Ectodermal cell (in vitro differentiated cells): ENCODE results near the gene ITGB3BP.

Experiments used
- H3K27ac ChIP-seq: 2 replicates; pipeline ENCODE4 v1.7.0; 2013; ENCODE audit warnings: mild to moderate bottlenecking, low read depth, low read length; ENCODE audit not compliant: insufficient read depth, poor library complexity, severe bottlenecking
- H3K27me3 ChIP-seq: 2 replicates; pipeline ENCODE4 v1.7.0; 2013; ENCODE audit warnings: mild to moderate bottlenecking, low read length; ENCODE audit not compliant: insufficient read depth, control insufficient read depth, poor library complexity, severe bottlenecking
- H3K36me3 ChIP-seq: one replicate; pipeline ENCODE4 v1.7.0; 2013; ENCODE audit warnings: low read length; ENCODE audit not compliant: control insufficient read depth, insufficient read depth
- H3K4me1 ChIP-seq: one replicate; pipeline ENCODE4 v1.7.0; 2013; ENCODE audit warnings: low read length; ENCODE audit not compliant: control insufficient read depth, insufficient read depth
- H3K4me3 ChIP-seq: 2 replicates; pipeline ENCODE4 v1.7.0; 2013; ENCODE audit warnings: low read depth, low read length, control low read depth; ENCODE audit not compliant: insufficient read depth
- H3K9me3 ChIP-seq: 2 replicates; pipeline ENCODE4 v1.7.0; 2013; ENCODE audit warnings: mild to moderate bottlenecking, low read length, moderate library complexity; ENCODE audit not compliant: control insufficient read depth
- WGBS, 2 experiments: methylation state at CpG; one replicate each; pipeline ENCODE4 v1.1.7; 2013; ENCODE audit warnings: missing lambda C conversion rate in 2 of 2; 5-methylcytosine and 5-hydroxymethylcytosine counted together

Gene ITGB3BP

GRCh38 chr1:63466181-63466580, 56.8 kb downstream of the ITGB3BP start:
- Histone ChIP-seq H3K36me3 (no peaks in the 10 kb centered on the region), H3K4me1 (no peaks in the 10 kb centered on the region), H3K27me3 (no peaks in the 10 kb centered on the region), H3K4me3 (no peak overlapping the region), H3K27ac (no peak overlapping the region), H3K9me3 (no peaks in the 10 kb centered on the region)
- 93 to 95% methylated on average over 7 of the region's 7 CpGs for WGBS, 2 experiments

DNA sequence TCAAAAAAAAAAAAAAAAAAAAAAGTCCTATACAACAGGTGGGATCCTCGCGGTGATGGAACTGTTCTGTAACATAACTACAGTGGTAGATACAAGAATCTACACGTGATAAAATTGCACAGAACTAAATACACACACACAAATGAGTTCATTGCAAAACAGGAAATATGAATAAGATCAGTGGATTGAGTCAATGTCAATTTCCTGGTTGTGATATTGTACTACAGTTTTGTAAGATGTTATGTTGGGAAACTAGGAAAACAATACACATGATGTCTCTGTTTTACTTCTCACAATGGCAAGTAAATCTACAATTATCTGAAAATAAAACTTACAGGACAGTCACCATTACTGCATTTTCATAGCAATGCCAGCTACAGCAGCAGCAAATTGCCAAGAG, 59.8 kb downstream of the ITGB3BP start:
- Histone ChIP-seq H3K27me3 (no peaks in the 10 kb centered on the region), H3K4me1 (no peaks in the 10 kb centered on the region), H3K36me3 (no peaks in the 10 kb centered on the region), H3K9me3 (no peaks in the 10 kb centered on the region), H3K4me3 (no peak overlapping the region), H3K27ac (no peak overlapping the region)
- WGBS, 2 experiments, result 100% methylated on average over 3 of the region's 3 CpGs; no CpG with 5 or more reads in 1 of the 2 experiments

DNA sequence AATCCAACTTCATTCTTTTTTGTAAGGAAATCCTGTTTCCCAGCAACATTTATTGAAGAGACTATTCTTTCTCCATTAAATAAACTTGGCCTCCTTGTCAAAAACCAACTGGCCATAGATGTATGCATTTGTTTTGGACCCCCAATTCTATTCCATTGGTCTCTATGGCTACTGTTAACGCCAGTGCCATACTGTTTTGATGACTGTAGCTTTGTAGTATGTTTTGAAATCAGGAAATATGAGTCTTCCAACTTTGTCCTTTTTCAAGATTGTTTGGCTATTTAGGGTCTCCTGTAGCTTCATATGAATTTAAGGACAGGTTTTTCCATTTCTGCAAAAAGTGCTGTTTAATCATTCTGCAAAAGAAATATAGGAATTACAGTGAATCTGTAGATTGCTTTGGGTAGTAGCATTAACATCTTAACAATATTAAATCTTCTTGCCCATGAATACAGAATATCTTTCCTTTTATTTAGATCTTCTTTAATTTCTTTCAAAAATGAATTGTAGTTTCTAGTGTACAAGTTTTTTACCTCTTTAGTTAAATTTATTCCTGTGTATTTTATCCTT, 61.3 kb downstream of the ITGB3BP start:
- Histone ChIP-seq H3K27me3 (no peaks in the 10 kb centered on the region), H3K9me3 (no peaks in the 10 kb centered on the region), H3K27ac (no peak overlapping the region), H3K4me3 (no peak overlapping the region), H3K36me3 (no peaks in the 10 kb centered on the region), H3K4me1 (no peaks in the 10 kb centered on the region)
- 100% methylated on average over 1 of the region's 1 CpG for WGBS, 2 experiments

DNA sequence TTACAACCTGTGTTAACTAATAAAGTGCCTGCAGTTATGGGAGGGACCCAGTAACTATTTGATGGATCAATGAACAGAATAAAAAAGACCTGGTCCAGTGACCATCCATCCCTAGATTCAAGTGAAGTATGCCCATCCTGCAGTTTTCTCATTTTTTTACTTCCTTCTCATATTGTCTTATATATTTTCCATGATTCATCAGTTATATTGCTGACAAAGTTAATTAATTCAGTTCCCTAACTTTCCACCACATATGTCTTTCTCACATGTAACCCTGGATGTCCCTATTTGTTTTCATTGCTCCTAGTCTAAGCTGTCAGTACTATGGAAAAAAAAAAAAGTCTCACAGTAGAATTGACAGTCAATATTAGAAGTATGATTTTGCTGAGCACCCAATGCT, 64.3 kb downstream of the ITGB3BP start:
- no peak overlapping the region for H3K27ac ChIP-seq
- H3K4me3 ChIP-seq, result no peak overlapping the region
- H3K9me3 ChIP-seq, result no peaks in the 10 kb centered on the region
- no peaks in the 10 kb centered on the region for H3K36me3 ChIP-seq
- H3K4me1 ChIP-seq, result no peaks in the 10 kb centered on the region
- H3K27me3 ChIP-seq, result no peaks in the 10 kb centered on the region

DNA sequence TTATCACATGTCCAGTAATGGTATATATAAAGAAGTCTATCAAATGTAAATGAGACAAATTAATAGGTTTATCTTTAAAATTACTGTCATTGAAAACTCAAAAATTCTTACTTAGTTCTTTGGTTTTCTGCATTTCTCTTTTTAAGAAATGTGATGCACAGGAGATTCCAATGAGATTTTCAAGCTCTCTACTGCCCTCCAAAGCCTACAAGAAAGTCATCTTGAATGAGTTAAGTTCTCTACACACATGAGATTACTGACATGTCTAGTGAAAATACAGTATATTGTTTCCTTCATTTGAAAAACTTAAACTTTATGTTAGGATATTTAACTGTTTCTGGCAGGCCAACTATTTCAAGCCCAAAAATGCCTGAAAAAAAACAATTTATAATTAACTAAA, 68.8 kb downstream of the ITGB3BP start:
- no peak overlapping the region for H3K27ac ChIP-seq
- H3K4me1 ChIP-seq, result no peaks in the 10 kb centered on the region
- H3K4me3 ChIP-seq, result no peak overlapping the region
- no peaks in the 10 kb centered on the region for H3K9me3 ChIP-seq
- H3K36me3 ChIP-seq, result no peaks in the 10 kb centered on the region
- H3K27me3 ChIP-seq, result no peaks in the 10 kb centered on the region

- H3K4me1 ChIP-seq, result no peaks in the 10 kb centered on the region
- 94% methylated on average over 2 of the region's 2 CpGs for WGBS, 2 experiments
- no peaks in the 10 kb centered on the region for H3K36me3 ChIP-seq
- no peaks in the 10 kb centered on the region for H3K27me3 ChIP-seq
- no peaks in the 10 kb centered on the region for H3K9me3 ChIP-seq
- H3K27ac ChIP-seq, result no peak overlapping the region
- H3K4me3 ChIP-seq, result no peak overlapping the region
Observed at GRCh38 chr1:63453232-63453631, 69.8 kb downstream of the ITGB3BP start.

DNA sequence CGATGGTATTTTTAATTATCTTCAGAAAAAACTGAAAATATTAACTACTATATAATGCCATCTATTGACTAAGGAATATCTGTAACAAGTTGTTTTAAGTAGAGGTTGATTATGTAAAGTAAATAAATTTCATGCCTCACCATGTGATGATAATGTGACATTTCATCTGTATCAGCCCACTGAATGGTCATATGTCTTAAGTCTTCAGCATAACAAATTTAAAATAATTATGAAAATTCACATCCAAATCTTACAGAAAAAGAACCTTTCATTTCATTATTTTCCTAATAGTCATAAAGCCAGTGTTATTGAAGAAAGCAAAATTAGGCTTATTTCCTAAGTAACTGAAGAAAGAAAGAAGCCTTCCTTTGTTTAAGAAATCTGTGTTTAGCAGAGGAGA, 72.6 kb downstream of the ITGB3BP start:
- Histone ChIP-seq H3K27me3 (no peaks in the 10 kb centered on the region), H3K36me3 (no peaks in the 10 kb centered on the region), H3K27ac (no peak overlapping the region), H3K4me3 (no peak overlapping the region), H3K4me1 (no peaks in the 10 kb centered on the region), H3K9me3 (no peaks in the 10 kb centered on the region)
- WGBS, 2 experiments, result no CpG with 5 or more reads among the region's 1 CpG

DNA sequence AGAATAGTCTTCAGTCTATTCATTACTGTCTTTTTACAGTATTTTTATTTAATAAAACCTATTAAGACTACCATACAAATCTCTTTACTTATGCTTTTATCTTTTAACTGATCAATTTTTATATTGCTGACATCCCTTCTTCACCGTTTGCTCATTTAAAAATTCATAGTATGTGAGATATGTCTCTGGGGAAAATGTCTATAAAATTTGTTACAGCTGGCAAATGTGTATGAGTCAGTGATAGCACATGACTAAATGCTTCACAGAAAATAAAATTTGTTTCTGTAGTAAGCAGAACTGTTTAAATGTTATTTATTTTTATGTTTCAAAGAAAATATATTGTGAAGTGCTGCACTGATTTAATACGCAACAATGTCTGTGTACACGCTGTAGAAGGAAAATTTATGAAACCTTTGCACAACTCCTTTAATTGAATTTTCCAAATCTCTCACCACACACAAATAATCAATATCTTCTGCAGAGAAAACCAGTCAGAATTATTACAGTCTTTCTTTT, 74.2 kb downstream of the ITGB3BP start:
- Histone ChIP-seq H3K36me3 (no peaks in the 10 kb centered on the region), H3K4me1 (no peaks in the 10 kb centered on the region), H3K4me3 (no peak overlapping the region), H3K27ac (no peak overlapping the region), H3K9me3 (no peaks in the 10 kb centered on the region), H3K27me3 (no peaks in the 10 kb centered on the region)
- 99 to 100% methylated on average over 2 to 3 of the region's 3 CpGs for WGBS, 2 experiments

DNA sequence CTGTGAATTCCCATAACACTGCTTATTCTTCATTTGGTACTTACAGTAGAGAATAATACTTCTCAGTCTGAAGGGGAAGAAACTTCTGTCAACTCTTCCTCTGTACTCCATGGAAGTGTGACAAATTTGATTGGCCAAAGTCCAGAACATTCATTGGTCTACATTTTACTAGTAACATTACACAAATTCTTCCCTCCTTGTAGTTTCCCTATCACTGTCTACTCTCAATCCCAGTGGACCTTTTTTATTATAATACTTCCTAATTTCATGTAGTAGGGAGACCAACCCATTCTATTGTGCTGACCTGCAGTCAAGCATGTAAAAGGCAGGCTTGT, 80.9 kb downstream of the ITGB3BP start:
- H3K4me3 ChIP-seq, result no peak overlapping the region

GRCh38 chr1:63435161-63435560, 87.9 kb downstream of the ITGB3BP start:
- Histone ChIP-seq H3K4me3 (no peak overlapping the region), H3K4me1 (no peaks in the 10 kb centered on the region), H3K9me3 (no peaks in the 10 kb centered on the region), H3K36me3 (no peaks in the 10 kb centered on the region), H3K27me3 (no peaks in the 10 kb centered on the region), H3K27ac (no peak overlapping the region)
- WGBS, 2 experiments, result 88% methylated on average over 4 of the region's 4 CpGs

More for the DNA sequence above, 80.9 kb downstream of the ITGB3BP start:
- Histone ChIP-seq H3K27me3 (no peaks in the 10 kb centered on the region), H3K27ac (no peak overlapping the region), H3K4me1 (no peaks in the 10 kb centered on the region), H3K9me3 (no peaks in the 10 kb centered on the region), H3K36me3 (no peaks in the 10 kb centered on the region)

DNA sequence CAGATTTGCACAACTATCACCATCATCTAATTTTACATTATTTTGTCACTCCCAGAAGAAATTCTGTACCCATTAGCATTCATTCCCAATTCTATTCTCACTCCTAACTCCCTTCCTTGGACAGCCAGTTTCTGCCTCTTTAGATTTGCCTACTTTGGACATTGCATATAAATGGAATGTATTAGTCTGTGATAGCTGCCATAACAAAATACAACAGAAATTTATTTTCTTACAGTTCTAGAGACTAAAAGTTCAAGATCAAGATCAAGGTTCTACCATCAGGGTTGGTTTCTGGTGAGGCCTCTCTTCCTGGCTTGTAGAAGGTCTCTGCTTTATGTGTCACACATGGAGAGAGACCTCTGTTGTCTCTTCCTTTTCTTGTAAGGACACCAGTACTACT, 93.7 kb downstream of the ITGB3BP start:
- no peaks in the 10 kb centered on the region for H3K27me3 ChIP-seq
- H3K27ac ChIP-seq, result no peak overlapping the region
- H3K4me1 ChIP-seq, result no peaks in the 10 kb centered on the region
- no peaks in the 10 kb centered on the region for H3K36me3 ChIP-seq
- H3K4me3 ChIP-seq, result no peak overlapping the region
- no peaks in the 10 kb centered on the region for H3K9me3 ChIP-seq
